ENCODE results near the gene SYT5.

DNA sequence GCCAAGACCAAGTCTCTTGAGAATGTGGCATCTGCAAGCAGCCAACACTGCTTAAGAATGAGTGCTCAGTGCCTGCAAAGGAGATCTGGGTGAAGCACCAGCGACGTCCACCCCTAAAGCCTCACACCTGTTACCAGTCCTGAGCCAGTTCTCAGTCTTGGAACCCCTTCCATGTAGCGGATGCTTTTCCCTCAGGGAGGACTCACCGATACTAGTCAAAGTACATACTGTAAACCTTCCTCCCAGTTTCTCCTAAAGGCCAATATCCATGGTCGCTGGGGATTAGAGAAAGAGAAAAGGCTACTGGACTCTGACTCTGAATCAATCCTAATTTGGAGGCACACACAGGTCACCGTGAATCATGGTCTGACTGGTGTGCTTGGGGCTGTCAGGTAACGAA lies 33.5 kb upstream of the SYT5 start:
- TF ChIP-seq, protein P1, sequence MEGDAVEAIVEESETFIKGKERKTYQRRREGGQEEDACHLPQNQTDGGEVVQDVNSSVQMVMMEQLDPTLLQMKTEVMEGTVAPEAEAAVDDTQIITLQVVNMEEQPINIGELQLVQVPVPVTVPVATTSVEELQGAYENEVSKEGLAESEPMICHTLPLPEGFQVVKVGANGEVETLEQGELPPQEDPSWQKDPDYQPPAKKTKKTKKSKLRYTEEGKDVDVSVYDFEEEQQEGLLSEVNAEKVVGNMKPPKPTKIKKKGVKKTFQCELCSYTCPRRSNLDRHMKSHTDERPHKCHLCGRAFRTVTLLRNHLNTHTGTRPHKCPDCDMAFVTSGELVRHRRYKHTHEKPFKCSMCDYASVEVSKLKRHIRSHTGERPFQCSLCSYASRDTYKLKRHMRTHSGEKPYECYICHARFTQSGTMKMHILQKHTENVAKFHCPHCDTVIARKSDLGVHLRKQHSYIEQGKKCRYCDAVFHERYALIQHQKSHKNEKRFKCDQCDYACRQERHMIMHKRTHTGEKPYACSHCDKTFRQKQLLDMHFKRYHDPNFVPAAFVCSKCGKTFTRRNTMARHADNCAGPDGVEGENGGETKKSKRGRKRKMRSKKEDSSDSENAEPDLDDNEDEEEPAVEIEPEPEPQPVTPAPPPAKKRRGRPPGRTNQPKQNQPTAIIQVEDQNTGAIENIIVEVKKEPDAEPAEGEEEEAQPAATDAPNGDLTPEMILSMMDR (IDR thresholded peaks at IDR 0.05), result no peak
- TF ChIP-seq POLR2A (IDR thresholded peaks at IDR 0.05), result no peak
